Erythroblast (primary cell): ENCODE data around the gene SDR42E2.
"Not testable (repeated sequence)": the region's sequence is repeated elsewhere in the genome, so short reads cannot be mapped to it uniquely, and the experiment has no call there.

Source experiments
- DNase-seq, 2 experiments: peaks; one replicate each; lab custom pipeline; 2025; lab: John Stamatoyannopoulos, UW
- GATA1 ChIP-seq: IDR thresholded peaks from 2 replicates; pipeline ENCODE4 v1.6.1; 2011; ENCODE audit warnings: low read depth, mild to moderate bottlenecking, control low read depth, low read length, moderate library complexity
- POLR2A ChIP-seq: IDR thresholded peaks from 2 replicates; pipeline ENCODE4 v1.6.1; 2011; ENCODE audit warnings: mild to moderate bottlenecking, low read length

The SDR42E2 gene

DNA sequence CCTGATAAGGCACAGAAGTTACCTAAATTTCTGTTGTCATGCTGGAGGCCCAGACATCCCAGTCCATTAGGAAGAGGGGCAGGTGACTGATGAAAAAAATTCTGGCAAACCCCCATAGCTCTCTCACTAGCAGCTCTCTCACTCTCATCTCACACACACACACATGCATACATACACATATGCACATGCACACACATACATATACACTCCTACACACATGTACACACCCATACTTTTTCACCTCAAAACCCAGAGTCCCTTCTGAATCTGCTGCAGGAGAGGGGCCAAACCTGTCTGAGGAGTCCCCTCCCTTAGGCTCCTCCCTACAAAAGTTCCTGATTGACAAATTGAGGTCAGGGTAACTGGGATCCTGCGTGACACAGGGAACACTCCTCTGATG is 22.6 kb upstream of the SDR42E2 start:
- no peak for DNase-seq
- TF ChIP-seq GATA1: no peak
- no peak for TF ChIP-seq POLR2A

DNA sequence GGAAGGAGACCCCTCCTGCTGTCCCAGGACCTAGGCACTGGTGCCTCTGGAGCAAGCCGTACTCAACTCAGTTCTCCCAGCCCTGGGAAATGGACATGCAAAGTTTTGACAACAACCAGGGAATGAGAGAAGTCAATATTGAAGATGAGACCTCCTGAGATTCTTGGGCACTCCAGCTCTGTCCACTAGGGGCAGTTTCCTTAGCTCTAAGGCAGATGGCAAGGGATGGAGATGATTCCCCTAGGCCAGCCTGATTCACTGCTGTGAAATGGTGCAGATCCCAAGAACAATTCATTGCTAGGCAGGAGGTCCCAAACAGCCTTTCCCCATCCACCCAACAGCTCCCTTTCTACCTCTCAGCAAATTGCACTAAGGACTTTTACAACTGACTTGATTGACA is 20.5 kb upstream of the SDR42E2 start:
- DNase-seq: peak in 1 of 2 experiments; percentile 4
- TF ChIP-seq POLR2A: no peak
- no peak for TF ChIP-seq GATA1

GRCh38 chr16:22144520-22144919 is 17.8 kb upstream of the SDR42E2 start:
- TF ChIP-seq GATA1 (no peak), POLR2A (no peak)
- DNase-seq: no peak

- no peak for DNase-seq
- TF ChIP-seq POLR2A: no peak
- TF ChIP-seq GATA1: no peak
Measured at GRCh38 chr16:22147853-22148252, 14.5 kb upstream of the SDR42E2 start.

DNA sequence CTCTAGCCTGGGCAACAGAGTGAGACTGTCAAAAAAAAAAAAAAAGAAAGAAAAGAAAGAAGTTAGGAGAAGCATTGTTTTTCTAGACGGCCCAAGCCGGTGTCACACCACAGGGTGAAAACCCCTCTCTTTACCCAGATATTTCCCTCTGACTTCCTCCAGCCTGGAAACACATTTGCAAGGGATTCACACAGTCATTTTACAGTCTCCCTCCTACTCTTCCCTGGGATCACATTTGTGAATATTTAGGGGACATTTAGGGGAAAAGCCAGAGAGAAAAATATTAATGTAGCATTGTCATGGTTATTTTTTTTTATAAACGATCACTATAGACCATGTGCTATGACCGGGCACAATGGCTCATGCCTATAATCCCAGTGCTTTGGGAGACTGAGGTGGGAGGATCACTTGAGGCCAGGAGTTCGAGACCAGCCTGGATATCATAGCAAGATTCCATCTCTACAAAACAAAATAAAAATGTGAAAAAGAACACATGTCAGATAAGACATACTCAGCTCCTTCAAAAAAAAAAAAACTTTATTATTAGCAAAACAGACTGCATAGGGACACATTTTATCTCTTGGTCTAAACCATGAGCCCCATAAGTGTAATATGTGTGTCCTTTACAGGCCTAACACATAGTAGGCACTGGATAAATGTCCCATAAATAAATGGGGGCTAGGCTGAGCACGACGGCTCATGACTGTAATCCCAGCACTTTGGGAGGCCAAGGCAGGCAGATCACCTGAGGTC is 10.9 kb upstream of the SDR42E2 start:
- no peak for TF ChIP-seq GATA1
- no peak for TF ChIP-seq POLR2A
- no peak for DNase-seq

GRCh38 chr16:22152316-22152715 is 10.0 kb upstream of the SDR42E2 start:
- no peak for DNase-seq
- TF ChIP-seq GATA1 (no peak), POLR2A (no peak)

DNA sequence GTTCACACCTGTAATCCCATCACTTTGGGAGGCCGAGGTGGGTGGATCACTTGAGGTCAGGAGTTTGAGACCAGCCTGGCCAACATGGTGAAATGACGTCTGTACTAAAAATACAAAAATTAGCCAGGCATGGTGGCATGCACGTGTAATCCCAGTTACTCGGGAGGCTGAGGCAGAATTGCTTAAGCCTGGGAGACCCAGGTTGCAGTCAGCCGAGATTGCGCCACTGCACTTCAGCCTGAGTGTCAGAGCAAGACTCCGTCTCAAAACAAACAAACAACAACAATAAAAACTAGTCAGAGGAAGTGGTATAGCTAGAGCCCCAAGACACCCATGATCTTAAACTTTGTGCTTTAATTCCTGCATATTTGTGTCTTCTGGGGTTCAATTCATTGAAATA is 9.2 kb upstream of the SDR42E2 start:
- DNase-seq: not testable (repeated sequence)

GRCh38 chr16:22161401-22161800 is 905 bp upstream of the SDR42E2 start:
- TF ChIP-seq GATA1 (no peak), POLR2A (no peak)
- DNase-seq: no peak

- TF ChIP-seq GATA1 (no peak), POLR2A (no peak)
- no peak for DNase-seq
Measured at GRCh38 chr16:22162656-22163009, 327 bp downstream of the SDR42E2 start.

DNA sequence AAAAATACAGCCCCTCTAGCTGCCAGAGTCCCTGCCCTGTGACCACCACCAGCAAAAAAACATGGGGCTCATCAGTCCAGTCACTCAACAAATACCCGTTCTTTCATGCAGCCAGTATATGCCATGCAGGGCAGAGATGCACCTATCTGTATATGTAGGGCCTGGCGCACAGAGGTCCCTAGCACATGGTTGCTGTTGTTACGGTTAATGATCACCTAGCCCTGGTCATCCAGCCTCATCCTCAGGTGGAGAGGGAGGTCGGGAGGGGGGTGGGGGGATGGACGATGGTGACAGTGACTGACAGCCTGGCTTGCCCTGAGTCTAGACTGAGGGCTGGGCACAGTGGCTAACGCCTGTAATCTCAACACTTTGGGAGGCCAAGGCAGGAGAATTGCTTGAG is 1.5 kb downstream of the SDR42E2 start:
- DNase-seq: no peak
- no peak for TF ChIP-seq POLR2A
- no peak for TF ChIP-seq GATA1

- no peak for TF ChIP-seq POLR2A
- TF ChIP-seq GATA1: no peak
- DNase-seq: no peak
Measured at GRCh38 chr16:22164482-22164881, 2.2 kb downstream of the SDR42E2 start.

- no peak for DNase-seq
- TF ChIP-seq GATA1 (no peak), POLR2A (no peak)
Measured at GRCh38 chr16:22165508-22166285, 3.4 kb downstream of the SDR42E2 start.

GRCh38 chr16:22171953-22172352 is 9.6 kb downstream of the SDR42E2 start:
- no peak for TF ChIP-seq POLR2A
- no peak for TF ChIP-seq GATA1
- no peak for DNase-seq

GRCh38 chr16:22172642-22173041 is 10.3 kb downstream of the SDR42E2 start:
- not testable (repeated sequence) for DNase-seq

DNA sequence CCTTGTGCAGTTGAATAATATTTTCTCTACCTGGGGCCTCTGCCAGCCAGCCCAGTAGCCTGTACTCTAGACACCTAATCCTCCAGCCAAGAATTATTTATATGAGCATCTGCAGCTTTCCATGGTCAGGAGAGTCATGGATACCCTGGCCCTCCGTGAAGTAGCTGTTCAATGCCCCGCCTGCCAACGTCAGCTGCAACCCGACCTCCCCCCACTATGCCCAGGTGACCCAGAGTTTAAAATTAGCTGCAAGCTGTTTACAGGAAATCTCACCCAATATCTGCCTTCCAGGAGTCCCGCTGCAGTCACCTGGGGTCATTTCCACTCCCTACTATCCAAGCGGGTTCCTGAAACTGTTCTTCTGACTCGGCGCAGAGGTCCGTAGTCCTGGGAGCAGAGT is 12.3 kb downstream of the SDR42E2 start:
- TF ChIP-seq GATA1: no peak
- TF ChIP-seq POLR2A: no peak
- no peak for DNase-seq
